HG03460 (cell line): ENCODE data around the gene PKNOX2.

Source experiments
- ATAC-seq: cut with Tn5 transposase; IDR thresholded peaks from one replicate; pipeline ENCODE4 v1.9.1; 2021; ENCODE audit not compliant: unreplicated experiment

The PKNOX2 gene

DNA sequence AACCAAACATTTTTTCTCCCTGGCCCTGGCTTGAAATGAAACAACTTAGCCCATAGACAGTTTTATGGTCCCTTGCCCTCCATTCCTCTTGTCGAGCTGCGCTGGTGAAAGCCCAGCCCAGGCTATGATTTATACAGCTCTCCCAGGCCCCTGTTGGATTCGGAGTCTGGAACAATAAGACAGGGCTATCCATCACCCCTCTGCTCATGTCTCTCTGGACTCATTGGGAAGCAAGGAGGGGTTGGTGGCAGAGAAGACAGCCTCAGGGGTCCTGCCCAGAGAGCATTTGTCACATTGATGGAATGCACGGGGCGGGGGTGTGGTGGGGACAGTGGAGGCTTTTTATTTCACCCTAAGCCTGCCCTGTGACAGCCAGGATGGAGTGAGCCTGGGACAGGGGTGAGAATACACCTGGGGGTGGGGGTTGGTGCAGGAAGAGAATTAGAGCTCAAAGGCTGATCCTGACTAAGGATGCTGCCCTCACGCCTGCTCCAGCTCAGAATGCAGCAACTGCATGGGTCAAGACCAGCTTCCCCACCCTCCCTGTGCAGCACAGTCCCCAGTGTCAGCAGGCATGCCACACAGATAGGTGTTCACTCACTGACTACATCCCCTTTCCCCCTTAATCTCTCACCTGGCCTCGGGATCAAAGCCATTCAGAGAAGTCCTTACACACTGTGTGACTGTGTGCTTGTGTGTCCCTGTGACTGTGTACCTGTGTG, 10.0 kb upstream of the PKNOX2 start:
- no peak for ATAC-seq

DNA sequence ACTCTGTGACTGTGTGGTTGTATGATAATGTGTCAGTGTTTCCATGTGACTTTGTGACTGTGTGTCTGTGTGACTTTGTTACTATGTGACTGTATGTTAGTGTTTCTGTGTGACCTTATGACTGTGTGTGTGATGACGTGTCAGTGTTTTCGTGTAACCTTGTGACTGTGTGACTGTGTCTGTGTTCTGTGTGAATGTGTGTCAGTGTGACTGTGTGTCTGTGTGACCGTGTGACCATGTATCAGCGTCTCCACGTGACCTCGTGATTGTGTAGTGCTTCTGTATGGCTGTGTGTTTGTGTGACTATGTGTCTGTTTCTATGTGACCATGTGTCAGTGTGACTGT, 9.5 kb upstream of the PKNOX2 start:
- no peak for ATAC-seq

DNA sequence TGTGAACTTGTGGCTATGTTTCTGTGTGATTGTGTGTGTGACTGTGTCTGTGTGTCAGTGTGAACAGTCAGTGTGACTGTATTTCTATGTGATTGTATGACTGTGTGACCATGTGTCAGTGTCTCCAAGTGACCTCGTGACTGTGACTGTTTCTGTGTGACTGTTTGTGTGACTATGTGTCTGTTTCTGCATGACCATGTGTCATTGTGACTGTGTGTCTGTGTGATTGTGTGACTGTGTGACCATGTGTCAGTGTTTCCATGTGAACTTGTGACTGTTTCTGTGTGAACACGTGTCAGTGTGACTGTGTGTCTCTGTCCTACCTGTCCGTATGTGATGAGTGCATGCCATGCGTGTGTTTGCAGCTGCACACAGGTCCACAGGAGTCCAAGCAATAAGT, 8.8 kb upstream of the PKNOX2 start:
- ATAC-seq: no peak

DNA sequence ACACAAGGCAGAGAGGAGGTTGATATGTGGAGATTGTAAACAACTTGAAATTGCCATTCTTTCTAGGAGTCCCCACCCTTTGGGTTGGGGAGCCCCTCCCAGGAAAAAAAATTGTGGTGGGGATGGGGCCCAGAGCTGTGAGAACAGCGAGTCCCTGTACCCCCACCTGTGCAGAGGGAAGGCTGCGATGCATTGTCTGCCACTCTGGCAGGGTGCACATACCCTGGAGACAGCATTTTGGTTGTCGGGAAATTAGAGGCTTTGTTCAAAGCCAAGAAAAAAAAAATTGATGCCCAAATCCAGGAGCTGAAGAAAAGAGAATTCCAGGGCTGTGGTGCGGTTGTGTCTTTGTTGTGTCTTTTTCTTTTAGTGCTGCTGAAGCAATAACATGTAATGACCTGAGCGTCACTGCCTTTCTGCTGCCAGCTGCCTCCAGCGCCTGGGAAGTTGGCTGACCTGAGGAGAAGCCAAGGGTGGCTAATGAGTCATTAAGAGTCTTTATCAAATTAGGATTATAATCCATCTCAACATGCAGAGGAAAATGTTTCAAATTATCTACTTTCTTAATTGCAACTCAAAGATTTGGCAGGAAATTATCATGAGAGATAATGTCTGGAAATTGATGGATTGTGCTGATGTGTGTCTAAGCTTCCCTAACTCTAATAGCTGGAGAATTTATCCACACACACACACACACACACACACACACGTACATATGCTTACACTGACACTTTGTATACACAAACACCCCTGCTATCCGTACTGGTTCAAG, 8.0 kb upstream of the PKNOX2 start:
- ATAC-seq: no peak

DNA sequence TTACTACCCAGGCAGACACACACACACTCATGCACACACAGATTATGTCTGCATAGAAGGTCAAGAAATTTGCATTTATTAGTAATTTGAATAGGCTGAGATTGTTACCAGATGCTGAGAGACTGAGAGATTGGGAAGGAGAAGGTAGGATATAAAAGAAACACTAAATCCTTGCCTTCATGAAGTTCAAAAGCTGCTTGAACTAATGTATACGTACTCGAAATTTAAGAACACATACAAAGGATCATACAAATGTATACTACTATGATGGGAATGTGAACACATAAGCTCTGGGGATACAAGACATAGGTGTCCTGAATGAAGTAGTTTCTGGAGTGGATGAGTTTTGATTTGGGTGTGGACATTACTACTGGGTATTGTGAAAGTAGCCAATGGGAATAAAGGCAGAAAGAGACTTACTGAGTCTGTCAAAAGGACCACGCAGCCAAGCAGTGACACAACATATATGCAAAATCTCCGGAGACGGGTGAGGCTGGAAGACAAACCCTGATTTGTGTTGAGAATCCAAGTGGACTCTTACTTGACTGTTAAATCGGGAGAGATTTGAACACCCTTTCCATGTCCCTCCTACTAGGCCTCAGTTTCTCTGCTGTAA, 7.3 kb upstream of the PKNOX2 start:
- ATAC-seq: no peak

DNA sequence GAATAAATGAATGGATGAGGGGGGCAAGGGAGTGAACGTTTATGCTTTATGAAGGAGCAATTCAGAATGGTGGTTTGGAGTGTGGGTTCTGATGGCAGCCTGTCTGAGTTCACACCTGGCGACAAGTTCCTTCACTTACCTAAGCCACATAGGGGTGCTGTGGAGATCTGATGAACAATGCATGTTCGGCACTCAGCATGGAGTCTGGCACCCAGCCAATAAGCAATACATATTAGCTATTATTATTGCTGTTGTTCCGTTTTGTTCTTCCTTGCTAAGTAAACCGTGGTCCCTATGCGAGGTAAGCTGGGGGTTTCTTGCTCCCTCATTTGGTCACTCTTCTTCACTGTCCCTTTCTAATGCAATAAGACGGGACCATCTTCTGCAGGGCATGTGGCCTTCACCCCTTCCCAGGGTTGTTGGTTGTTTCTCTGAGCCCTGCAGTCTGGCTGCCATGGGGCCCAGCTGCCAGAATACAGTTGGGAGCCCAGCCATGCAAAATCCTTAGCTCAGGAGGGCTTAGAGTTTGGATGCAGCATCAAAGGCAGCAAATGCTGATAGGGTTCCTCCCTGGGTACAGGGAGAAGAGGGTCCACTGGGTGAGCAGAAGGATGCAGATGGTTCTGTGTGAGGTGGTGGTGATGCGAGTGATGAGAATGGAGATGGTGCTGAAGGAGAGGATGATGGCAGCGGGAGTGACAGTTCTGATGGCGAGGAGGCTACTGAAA, 6.4 kb upstream of the PKNOX2 start:
- ATAC-seq: no peak

DNA sequence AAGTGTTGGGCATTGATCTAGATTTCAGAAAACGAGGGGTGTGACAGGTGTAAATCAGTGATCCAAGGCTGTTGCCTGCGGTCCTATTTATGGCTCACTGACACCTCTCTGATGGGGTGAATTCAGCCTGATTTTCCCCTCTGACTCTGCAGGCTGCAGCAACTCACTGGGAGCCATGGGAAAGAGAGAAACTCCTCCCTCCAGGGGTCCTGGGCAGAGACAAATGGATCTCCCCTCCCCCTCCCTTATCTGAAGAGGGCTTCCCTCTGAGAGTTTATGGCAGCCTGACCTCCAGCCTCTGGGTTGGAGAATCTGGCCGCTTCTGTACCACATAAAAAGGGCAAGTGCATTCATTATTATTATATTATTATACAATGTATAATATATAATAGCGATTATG, 1.8 kb upstream of the PKNOX2 start:
- ATAC-seq: no peak

DNA sequence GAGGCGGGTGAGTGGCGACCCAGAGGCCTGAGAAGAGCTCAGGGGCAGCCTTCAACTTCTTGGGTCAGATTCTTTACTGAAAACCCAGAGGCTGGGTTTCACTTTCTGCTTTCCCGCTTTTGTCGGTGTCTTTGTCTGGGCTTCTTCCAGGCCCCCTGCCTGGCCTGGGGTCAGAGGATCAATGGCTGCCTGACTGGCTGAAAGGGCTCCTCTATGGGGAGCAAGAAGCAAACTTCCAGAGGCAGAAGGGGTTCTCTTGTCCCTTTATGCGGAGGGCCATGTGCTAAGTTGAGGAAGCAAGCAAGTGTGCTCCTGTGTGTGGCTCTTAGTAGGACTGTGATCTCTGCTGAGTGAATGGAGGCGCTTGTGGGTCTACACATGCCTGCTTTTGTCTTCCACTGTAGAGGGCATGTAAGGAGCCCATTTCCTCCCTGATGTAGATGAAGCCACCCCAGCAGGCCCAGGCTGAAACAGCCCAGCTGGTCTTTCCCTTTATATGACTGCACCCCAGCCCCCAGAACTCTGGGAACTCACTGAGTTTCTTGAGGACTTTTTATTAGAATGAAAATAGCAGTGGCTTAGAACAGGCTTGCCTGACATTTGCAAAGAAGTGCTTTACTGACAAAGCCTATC, 1.0 kb upstream of the PKNOX2 start:
- no peak for ATAC-seq

DNA sequence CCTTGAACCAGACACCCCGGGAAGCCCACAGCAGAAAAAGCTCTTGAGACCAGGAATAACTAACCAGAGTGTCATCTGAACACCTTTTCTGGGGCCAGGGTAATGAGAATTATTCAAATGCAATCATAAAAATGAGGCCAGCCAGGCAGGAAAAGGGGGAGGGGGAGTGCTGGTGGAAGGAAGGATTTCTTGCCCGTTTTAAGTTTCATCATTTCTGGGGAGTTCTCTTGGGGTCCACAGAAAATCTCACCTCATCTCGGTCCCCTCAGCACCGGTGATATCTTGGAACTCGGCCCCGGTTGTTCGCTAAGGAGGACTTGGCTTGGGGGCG, 495 bp upstream of the PKNOX2 start:
- no peak for ATAC-seq

DNA sequence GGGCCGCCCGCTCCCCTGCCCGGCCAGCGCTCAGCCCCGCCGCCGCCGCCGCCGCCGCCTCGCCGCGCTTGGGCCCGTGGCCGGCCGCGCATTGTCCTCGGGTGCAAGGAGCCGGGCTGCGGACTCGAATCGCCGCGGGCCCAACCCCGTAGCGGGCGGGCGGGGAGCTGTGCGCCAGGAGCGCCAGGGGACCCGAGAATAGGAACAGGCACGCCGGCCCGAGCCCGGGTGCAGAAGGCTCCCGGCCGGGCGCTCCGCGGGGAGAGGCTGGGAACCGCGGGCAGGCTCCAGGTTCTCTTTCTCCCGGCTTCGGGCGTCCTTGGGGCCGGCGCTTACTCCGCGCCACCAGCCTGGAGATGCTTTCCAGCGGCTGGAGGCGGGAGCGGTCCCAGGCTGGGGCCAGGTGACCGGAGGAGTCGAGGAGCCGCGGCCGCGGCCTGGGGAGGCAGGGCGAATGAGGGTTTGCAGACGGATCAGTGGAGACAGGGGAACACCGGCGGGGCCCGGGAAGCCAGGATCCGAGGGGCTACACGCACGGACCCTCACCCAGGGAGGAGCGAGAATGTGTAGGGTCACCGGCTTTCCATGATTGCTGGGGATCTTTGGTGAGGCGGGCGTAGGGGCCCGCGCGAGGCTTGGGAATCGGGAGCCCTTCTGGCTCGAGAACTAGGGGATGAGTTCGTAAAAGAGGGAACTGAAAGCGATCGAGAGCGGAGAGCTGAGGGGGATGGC, 726 bp downstream of the PKNOX2 start:
- ATAC-seq: no peak

DNA sequence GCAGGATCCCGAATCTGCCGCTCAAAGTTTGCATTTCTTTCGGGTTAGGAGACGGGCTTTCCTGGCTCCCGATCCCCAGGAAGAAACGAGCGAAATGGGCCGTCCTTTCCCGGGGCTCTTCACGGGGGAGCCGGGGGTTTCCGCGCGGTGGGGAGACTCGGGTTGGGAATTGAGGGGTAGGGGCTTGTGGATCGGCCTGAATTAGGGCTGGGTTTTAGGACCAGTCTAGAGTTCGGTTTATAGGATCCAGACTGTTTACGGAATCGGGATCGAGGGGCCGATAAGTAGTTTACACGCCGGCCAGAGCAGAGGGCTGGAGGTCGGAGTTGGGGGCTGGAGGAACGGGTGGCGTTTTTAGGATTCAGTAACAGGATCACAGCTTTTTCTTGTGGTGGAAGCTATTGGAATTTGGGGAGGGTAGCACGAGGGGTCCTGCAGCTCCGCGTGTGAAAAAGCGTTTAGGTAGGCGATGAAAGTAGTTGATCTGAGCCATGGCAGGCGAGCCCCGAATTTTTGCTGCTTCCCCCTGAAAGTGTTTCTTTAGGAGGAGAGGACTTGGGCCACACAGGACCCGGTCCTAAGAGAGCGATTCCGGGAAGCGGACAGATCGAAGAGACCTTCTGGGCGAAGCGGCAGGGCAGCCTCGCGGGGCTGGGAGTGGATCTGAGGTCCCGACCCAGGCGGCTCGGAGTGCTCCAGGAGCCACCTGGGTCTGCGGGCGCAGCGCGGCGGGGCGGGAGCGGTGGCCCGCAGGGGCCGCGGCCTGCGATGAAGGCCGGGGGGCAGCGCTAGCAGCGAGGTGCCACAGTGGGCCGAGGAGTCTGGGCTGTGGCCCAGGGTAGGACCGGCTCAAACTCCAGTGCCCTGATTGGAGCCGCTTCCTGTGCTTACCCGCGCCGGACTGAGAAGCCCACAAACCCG, 1.6 kb downstream of the PKNOX2 start:
- no peak for ATAC-seq

DNA sequence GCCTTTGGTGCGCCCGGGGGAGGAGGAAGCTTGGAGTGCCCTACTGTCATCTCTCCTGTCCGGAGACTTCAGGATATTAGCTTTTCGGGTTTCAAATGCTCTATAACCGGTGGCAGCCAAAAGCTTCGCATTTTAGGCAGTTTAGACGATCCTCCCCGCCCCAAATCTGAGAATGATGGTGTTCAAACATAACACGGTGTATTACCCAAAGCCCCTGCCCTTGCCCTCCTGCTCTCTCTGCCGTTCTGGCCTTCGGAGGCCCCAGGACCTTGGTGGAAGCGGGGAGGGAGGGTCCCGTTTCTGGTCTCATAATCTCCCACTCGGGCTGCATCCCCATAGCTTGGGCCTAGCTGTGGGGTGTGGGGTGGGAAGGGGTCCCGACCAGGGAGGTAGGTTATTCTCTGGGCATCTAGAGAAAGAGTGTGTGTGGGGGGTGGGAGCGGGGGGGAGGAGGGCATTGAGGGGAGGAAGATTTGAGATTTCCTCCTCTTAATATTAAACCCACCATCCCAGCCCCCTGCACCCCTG, 2.3 kb downstream of the PKNOX2 start:
- ATAC-seq: no peak

DNA sequence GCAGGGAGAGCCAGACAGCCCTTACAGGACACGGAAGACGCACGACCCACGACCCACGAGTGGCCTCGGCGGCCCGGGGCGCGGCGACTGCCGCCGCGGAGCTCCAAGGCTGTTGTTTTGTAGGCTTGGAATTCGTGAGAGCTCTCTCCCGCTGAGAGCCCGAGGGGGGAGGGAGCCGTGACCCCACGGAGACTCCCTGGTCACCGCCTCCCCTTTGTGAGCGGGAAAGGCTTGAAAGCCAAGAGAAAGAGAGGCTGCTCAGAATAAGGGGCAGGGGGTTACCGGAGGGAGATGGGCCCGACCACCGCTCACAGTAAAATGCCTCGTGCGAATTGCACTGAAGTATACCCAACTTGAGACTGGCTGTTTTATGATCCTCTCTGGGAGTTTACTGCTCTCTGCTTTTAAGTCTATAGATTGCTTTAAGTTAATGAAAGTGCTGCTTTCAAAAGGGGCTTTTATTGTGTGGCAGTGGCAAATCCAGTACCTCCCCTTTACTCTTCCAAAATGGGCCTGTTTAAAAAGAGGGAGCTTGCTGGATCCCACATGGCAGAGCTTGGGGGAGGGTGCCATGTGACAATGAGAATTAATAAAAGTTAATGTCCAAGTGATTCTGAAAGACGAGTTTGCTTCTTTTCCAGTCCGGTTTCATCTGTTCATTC, 2.9 kb downstream of the PKNOX2 start:
- ATAC-seq: no peak

DNA sequence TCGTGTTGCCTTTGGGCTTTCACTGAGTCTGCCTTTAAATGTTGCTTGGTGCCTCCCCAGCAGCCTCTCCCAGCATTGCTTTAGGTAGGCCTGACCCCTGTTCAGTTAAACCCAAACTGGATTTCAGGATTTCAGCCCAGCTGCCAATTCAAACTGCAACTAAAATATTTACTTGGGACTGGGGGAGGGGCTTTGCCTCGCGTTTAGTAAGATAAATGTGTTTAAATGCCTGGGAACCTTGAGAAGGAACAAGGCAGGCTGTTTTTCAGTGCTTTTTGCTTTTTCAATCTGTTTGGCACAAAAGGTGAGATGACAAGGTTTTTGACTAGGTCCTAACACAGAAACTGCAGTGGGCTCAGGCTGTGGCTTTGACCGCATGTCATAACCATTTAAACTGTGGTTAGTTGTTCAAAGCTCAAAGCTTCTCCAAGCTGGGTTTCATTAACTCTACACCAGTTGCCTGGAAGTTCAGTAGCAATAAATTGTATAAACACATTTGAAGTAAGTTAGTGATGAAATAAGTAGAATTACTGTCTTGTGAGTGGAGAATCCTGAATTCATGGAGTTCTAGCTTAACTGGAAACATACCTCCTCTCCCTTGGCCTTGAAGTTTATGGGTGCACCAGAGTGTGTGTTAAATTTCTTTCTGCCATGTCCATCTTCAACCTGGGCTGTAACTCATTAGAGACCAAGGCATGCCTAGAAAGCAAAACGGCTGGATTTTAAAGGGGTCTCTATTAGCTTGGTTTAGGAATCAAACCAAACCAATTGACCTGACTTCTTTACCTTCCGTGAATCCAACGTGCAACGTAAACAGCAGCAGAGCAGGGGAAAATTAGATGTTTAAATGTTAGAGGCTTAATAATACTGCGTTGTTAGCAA, 3.6 kb downstream of the PKNOX2 start:
- ATAC-seq: no peak

DNA sequence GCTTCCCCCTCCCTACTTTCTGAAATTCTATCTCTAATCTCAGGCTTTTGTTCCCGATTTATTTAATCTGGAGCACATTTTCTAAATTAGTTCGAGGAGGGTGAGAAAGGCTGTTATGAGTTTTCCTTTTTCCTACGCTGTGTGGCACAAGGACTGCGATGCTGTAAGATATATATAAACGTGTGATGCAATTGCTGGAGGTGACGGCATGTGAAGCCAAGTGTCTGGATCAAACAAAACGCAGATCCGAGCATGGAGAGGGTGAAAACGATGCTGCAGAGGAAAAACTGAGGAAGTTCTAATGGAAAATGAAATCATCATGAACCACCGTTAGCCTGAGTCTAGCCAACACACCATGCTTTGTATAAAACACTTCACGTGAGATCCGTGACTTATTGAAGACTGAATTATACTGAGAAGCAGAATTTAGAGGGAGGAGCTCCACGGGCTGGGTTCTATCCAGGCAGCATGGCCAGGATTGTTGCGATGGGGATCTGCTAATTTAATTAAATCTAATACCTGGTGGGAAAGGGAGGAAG, 4.4 kb downstream of the PKNOX2 start:
- no peak for ATAC-seq

DNA sequence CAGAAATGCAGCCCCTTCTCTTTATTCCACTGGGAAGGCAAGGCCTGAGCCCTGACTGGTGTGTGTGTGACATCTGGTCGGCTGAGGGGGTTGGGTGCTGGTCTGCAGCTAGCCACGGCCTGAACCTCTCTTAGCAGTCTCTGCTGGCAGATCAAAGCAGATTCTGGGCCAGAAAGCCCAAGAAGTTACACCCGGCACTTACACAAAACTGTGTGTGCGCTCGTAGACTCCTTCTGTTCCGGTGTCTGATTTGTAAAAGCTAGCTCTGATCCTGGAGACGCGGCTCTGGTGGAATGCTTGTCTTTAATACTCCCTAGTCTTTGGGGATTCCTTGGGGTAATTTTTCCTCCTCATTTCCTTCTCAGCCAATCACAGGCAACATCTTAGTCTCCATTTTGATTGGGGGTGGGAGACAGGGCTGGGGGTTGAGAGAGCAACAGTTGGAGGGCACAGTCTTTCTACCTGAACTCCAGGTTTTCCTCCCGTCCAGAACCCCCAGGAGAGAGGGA, 5.5 kb downstream of the PKNOX2 start:
- no peak for ATAC-seq

DNA sequence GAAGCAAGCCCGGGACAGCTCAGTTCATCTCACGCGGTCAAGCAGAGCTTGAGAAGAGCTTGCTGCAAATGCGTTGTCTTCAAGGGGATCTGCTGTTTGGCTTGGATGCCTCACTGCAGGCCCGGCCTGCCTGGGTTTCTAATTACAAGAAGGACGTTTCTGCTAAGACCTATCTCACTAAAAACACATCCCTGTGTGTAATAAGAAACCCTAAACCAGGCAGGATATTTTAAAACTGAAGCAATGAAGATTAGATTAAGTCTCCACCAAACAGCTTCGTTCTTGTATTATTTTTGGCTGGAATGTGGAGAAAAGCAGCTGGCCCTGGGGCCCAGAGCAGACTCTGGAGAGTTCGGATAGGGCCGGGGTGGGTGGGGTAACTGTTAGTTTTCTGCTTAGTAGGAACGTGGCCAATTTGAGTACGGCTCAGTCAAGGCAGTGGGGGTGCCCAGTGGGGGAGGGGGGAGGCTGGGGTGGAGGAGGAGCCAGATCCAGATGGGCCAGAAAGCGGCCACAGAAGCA, 6.0 kb downstream of the PKNOX2 start:
- no peak for ATAC-seq
